ENCODE data around the gene IL12RB1.

GRCh38 chr19:18062028-18062427, 24.7 kb downstream of the IL12RB1 start:
- TF ChIP-seq CTCF (IDR thresholded peaks at IDR 0.05; ENCODE audit: low read depth, low read length, poor library complexity, severe bottlenecking) (no peak), EZH2phosphoT487 (IDR thresholded peaks at IDR 0.05; ENCODE audit: borderline replicate concordance, low read length) (no peak)
